Omental fat pad (tissue), 4 donors: ENCODE measurements around the gene SNAPC4. TPM values are rescaled to one million over a fixed set of nuclear protein-coding genes. Genes with fewer than 3 reads are reported as not detected.

ENCODE experiments used
- ATAC-seq: fragments of 150-250 bp; one replicate; pipeline ENCODE4 v1.9.1; 2016; ENCODE audit warnings: mild to moderate bottlenecking, moderate library complexity; ENCODE audit not compliant: low FRiP score
- DNase-seq: peaks from one replicate; pipeline ENCODE4 v3.0.0-alpha.2; 2019; ENCODE audit warnings: low spot score
- total RNA-seq, 4 donors: library from RNA; depleted of rRNA; stranded (reverse); fragments of >200 nt; gene quantifications; one replicate each; pipeline ENCODE4 v1.1.0, GENCODE V29; 2016
- TF ChIP-seq, protein P1 (sequence below), 3 donors: fragments of 450-650 bp; IDR thresholded peaks; one replicate each; pipeline ENCODE4 v1.5.1; 2016 to 2017; ENCODE audit warnings: antibody characterized with exemption in 3 of 3, mild to moderate bottlenecking in 3 of 3, moderate library complexity in 2 of 3

The SNAPC4 gene
- total RNA-seq, 4 donors from 2014 or later: 3.2 to 11.2 (median 5.8) TPM

GRCh38 chr9:136424750-136425362 is 24.9 kb upstream of the SNAPC4 start:
- TF ChIP-seq, protein P1, sequence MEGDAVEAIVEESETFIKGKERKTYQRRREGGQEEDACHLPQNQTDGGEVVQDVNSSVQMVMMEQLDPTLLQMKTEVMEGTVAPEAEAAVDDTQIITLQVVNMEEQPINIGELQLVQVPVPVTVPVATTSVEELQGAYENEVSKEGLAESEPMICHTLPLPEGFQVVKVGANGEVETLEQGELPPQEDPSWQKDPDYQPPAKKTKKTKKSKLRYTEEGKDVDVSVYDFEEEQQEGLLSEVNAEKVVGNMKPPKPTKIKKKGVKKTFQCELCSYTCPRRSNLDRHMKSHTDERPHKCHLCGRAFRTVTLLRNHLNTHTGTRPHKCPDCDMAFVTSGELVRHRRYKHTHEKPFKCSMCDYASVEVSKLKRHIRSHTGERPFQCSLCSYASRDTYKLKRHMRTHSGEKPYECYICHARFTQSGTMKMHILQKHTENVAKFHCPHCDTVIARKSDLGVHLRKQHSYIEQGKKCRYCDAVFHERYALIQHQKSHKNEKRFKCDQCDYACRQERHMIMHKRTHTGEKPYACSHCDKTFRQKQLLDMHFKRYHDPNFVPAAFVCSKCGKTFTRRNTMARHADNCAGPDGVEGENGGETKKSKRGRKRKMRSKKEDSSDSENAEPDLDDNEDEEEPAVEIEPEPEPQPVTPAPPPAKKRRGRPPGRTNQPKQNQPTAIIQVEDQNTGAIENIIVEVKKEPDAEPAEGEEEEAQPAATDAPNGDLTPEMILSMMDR (IDR thresholded peaks at IDR 0.05): no peak
- DNase-seq (no peak), ATAC-seq (no peak)

- TF ChIP-seq, protein P1 (IDR thresholded peaks at IDR 0.05): no peak
- DNase-seq: no peak
- ATAC-seq: no peak
Measured at GRCh38 chr9:136423432-136424146, 23.6 kb upstream of the SNAPC4 start.

DNA sequence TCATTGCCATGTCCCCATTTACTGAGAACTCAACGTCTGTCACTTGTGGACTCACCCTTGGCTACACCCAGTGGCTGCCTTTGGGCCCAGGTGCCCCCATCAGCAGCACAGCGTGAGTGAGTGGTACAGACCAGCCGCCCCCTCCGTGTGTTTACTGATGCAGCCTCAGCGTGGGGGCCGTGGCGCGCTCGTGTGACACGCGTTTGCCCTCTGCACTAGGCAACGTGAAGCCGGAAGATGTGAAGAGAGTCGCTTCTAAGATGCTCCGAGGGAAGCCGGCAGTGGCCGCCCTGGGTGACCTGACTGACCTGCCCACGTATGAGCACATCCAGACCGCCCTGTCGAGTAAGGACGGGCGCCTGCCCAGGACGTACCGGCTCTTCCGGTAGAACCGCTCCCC is 22.9 kb upstream of the SNAPC4 start:
- no peak for ATAC-seq

DNA sequence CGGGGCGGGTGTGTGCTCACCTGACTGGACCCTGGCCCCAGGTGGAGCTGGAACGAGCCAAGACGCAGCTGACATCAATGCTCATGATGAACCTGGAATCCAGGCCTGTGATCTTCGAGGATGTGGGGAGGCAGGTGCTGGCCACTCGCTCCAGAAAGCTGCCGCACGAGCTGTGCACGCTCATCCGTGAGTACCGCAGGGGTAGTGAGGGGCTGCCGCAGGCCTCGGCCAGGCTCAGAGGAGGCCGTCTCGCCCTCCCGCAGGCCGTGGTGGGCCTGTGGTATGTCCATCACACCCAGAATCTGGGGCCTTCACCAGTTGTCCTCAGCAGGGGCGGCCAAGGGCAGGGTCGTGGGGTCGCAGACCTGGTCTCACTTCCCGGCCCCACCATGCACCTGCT is 21.8 kb upstream of the SNAPC4 start:
- ATAC-seq: no peak
- TF ChIP-seq, protein P1 (IDR thresholded peaks at IDR 0.05): no peak
- no peak for DNase-seq

More for the DNA sequence above, 22.9 kb upstream of the SNAPC4 start:
- no peak for DNase-seq
- TF ChIP-seq, protein P1 (IDR thresholded peaks at IDR 0.05): no peak

DNA sequence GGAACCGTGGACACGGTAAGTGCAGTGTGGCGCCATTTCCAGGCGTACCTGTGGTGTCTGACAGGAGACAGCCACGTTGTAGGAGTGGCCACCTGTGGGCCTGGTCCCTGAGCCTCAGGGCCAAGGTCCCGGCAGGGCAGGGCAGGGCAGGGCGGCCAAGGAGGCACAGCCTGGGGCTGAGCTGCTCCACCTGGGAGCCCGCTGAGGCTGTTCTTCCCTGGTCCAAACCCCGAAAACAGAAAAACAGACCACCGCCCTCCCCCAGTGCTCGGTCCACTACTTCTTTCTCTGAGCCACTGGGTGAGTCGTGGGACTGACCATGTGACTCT is 19.1 kb upstream of the SNAPC4 start:
- ATAC-seq (no peak), DNase-seq (no peak)
- TF ChIP-seq, protein P1 (IDR thresholded peaks at IDR 0.05): no peak

GRCh38 chr9:136418182-136419091 is 18.5 kb upstream of the SNAPC4 start:
- ATAC-seq: no peak
- no peak for DNase-seq
- TF ChIP-seq, protein P1 (IDR thresholded peaks at IDR 0.05): no peak
